ENCODE data around the gene MUCL1. TPM values are rescaled to one million over a fixed set of nuclear protein-coding genes. Genes with fewer than 3 reads are reported as not detected.

MUCL1 gene
- total and polyA plus RNA-seq, 2 experiments from 2014 or later = not detected

DNA sequence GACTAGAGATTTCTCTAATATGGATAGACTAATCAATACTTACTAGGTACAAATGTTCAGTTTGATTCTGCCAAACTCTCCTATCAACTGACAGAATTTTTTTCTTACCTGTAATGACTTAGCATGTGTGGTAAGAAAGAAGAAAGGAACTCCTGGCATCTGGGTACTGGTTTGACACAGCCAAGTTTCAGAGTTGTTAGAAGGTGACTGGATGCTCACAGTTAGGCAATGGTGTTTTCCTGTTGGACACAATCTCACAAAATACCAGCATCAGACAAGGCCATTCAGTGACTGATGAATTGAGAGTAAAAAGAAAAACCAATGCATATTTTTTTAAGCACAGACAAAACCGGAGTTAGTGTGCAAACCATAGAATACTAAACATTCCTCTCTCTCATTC lies 4.2 kb downstream of the MUCL1 start (continued):
- TF ChIP-seq, protein P1, sequence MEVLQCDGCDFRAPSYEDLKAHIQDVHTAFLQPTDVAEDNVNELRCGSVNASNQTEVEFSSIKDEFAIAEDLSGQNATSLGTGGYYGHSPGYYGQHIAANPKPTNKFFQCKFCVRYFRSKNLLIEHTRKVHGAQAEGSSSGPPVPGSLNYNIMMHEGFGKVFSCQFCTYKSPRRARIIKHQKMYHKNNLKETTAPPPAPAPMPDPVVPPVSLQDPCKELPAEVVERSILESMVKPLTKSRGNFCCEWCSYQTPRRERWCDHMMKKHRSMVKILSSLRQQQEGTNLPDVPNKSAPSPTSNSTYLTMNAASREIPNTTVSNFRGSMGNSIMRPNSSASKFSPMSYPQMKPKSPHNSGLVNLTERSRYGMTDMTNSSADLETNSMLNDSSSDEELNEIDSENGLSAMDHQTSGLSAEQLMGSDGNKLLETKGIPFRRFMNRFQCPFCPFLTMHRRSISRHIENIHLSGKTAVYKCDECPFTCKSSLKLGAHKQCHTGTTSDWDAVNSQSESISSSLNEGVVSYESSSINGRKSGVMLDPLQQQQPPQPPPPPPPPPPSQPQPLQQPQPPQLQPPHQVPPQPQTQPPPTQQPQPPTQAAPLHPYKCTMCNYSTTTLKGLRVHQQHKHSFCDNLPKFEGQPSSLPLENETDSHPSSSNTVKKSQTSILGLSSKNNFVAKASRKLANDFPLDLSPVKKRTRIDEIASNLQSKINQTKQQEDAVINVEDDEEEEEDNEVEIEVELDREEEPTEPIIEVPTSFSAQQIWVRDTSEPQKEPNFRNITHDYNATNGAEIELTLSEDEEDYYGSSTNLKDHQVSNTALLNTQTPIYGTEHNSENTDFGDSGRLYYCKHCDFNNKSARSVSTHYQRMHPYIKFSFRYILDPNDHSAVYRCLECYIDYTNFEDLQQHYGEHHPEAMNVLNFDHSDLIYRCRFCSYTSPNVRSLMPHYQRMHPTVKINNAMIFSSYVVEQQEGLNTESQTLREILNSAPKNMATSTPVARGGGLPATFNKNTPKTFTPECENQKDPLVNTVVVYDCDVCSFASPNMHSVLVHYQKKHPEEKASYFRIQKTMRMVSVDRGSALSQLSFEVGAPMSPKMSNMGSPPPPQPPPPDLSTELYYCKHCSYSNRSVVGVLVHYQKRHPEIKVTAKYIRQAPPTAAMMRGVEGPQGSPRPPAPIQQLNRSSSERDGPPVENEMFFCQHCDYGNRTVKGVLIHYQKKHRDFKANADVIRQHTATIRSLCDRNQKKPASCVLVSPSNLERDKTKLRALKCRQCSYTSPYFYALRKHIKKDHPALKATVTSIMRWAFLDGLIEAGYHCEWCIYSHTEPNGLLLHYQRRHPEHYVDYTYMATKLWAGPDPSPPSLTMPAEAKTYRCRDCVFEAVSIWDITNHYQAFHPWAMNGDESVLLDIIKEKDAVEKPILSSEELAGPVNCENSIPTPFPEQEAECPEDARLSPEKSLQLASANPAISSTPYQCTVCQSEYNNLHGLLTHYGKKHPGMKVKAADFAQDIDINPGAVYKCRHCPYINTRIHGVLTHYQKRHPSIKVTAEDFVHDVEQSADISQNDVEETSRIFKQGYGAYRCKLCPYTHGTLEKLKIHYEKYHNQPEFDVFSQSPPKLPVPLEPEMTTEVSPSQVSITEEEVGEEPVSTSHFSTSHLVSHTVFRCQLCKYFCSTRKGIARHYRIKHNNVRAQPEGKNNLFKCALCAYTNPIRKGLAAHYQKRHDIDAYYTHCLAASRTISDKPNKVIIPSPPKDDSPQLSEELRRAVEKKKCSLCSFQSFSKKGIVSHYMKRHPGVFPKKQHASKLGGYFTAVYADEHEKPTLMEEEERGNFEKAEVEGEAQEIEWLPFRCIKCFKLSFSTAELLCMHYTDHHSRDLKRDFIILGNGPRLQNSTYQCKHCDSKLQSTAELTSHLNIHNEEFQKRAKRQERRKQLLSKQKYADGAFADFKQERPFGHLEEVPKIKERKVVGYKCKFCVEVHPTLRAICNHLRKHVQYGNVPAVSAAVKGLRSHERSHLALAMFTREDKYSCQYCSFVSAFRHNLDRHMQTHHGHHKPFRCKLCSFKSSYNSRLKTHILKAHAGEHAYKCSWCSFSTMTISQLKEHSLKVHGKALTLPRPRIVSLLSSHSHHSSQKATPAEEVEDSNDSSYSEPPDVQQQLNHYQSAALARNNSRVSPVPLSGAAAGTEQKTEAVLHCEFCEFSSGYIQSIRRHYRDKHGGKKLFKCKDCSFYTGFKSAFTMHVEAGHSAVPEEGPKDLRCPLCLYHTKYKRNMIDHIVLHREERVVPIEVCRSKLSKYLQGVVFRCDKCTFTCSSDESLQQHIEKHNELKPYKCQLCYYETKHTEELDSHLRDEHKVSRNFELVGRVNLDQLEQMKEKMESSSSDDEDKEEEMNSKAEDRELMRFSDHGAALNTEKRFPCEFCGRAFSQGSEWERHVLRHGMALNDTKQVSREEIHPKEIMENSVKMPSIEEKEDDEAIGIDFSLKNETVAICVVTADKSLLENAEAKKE (CRISPR knock-in tag; IDR thresholded peaks at IDR 0.05) = no peak
- TF ChIP-seq EZH2phosphoT487 (IDR thresholded peaks at IDR 0.05; ENCODE audit: unreplicated experiment) (no peak), CREB1 (CRISPR knock-in tag; IDR thresholded peaks at IDR 0.05; ENCODE audit: low read depth) (no peak), ZNF114 (CRISPR knock-in tag; IDR thresholded peaks at IDR 0.05) (no peak), STAT1 (IDR thresholded peaks at IDR 0.05; ENCODE audit: unreplicated experiment) (no peak), NANOG (IDR thresholded peaks at IDR 0.05; ENCODE audit: borderline replicate concordance) (no peak)
- TF ChIP-seq, protein P2, sequence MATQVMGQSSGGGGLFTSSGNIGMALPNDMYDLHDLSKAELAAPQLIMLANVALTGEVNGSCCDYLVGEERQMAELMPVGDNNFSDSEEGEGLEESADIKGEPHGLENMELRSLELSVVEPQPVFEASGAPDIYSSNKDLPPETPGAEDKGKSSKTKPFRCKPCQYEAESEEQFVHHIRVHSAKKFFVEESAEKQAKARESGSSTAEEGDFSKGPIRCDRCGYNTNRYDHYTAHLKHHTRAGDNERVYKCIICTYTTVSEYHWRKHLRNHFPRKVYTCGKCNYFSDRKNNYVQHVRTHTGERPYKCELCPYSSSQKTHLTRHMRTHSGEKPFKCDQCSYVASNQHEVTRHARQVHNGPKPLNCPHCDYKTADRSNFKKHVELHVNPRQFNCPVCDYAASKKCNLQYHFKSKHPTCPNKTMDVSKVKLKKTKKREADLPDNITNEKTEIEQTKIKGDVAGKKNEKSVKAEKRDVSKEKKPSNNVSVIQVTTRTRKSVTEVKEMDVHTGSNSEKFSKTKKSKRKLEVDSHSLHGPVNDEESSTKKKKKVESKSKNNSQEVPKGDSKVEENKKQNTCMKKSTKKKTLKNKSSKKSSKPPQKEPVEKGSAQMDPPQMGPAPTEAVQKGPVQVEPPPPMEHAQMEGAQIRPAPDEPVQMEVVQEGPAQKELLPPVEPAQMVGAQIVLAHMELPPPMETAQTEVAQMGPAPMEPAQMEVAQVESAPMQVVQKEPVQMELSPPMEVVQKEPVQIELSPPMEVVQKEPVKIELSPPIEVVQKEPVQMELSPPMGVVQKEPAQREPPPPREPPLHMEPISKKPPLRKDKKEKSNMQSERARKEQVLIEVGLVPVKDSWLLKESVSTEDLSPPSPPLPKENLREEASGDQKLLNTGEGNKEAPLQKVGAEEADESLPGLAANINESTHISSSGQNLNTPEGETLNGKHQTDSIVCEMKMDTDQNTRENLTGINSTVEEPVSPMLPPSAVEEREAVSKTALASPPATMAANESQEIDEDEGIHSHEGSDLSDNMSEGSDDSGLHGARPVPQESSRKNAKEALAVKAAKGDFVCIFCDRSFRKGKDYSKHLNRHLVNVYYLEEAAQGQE (IDR thresholded peaks at IDR 0.05; ENCODE audit: unreplicated experiment) = no peak
- TF ChIP-seq, protein P3, sequence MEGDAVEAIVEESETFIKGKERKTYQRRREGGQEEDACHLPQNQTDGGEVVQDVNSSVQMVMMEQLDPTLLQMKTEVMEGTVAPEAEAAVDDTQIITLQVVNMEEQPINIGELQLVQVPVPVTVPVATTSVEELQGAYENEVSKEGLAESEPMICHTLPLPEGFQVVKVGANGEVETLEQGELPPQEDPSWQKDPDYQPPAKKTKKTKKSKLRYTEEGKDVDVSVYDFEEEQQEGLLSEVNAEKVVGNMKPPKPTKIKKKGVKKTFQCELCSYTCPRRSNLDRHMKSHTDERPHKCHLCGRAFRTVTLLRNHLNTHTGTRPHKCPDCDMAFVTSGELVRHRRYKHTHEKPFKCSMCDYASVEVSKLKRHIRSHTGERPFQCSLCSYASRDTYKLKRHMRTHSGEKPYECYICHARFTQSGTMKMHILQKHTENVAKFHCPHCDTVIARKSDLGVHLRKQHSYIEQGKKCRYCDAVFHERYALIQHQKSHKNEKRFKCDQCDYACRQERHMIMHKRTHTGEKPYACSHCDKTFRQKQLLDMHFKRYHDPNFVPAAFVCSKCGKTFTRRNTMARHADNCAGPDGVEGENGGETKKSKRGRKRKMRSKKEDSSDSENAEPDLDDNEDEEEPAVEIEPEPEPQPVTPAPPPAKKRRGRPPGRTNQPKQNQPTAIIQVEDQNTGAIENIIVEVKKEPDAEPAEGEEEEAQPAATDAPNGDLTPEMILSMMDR (conservative IDR thresholded peaks at IDR 0.05; ENCODE audit: low read depth in 2 of 2) = no peak
- TF ChIP-seq, protein P4, sequence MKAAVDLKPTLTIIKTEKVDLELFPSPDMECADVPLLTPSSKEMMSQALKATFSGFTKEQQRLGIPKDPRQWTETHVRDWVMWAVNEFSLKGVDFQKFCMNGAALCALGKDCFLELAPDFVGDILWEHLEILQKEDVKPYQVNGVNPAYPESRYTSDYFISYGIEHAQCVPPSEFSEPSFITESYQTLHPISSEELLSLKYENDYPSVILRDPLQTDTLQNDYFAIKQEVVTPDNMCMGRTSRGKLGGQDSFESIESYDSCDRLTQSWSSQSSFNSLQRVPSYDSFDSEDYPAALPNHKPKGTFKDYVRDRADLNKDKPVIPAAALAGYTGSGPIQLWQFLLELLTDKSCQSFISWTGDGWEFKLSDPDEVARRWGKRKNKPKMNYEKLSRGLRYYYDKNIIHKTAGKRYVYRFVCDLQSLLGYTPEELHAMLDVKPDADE (IDR thresholded peaks at IDR 0.05) = no peak
